ENCODE results near the gene OR2AK2. TPM values are rescaled to one million over a fixed set of nuclear protein-coding genes. Genes with fewer than 3 reads are reported as not detected.

OR2AK2 gene
- not detected in 2 replicates for total RNA-seq

DNA sequence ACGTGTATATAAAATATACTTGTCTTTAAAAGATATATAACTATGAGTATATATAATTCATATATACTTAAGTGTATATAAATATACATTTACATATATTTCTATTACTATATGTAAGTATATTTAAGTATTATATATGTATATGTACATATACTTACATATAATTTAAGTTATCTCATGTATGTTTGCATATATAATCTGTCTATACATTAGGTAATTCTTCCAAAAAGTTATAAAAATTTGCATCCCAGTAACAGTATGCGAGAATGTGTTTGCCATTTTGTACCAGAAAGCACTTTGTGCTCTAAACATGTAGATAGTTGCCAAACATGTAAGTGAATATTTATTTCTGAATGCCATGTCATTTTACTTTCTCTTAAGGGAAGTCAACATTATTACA lies at the start of gene OR2AK2:
TSS of gene OR2AK2 (plus strand) at position 301 of the 400 bp plus-strand sequence. CDS start 144 bp downstream, outside the sequence.
- no peak within 1 kb of the TSS for H3K4me3 ChIP-seq (ENCODE audit: low read depth, low read length)
- TF ChIP-seq, protein P1, sequence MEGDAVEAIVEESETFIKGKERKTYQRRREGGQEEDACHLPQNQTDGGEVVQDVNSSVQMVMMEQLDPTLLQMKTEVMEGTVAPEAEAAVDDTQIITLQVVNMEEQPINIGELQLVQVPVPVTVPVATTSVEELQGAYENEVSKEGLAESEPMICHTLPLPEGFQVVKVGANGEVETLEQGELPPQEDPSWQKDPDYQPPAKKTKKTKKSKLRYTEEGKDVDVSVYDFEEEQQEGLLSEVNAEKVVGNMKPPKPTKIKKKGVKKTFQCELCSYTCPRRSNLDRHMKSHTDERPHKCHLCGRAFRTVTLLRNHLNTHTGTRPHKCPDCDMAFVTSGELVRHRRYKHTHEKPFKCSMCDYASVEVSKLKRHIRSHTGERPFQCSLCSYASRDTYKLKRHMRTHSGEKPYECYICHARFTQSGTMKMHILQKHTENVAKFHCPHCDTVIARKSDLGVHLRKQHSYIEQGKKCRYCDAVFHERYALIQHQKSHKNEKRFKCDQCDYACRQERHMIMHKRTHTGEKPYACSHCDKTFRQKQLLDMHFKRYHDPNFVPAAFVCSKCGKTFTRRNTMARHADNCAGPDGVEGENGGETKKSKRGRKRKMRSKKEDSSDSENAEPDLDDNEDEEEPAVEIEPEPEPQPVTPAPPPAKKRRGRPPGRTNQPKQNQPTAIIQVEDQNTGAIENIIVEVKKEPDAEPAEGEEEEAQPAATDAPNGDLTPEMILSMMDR (conservative IDR thresholded peaks at IDR 0.05; ENCODE audit: low read depth, low read length), result no peak
- DNase-seq (ENCODE audit: low read depth), result no peak

DNA sequence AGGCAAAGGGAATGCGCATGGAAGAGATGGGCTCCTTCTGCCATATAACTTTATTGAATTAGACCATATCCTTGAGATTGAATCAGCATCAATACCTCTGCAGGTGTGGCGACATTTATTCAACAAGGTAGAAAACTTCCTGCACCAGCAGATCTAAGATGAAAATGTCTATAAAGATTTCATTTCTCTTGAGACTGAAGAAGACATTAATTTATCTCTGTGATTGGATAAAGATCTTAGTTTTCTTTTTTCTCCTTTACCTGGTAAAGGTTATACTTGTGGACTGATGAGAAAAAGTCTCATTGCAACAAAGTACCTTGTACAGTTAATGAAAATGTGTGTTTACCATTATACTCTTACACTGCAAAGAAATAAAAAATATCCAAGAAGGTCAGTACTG lies 45.1 kb upstream of the OR2AK2 start, which contains the start of gene OR2T8:
TSS of gene OR2T8 (plus strand) at position 301 of the 400 bp plus-strand sequence. CDS start 766 bp downstream, outside the sequence.
- H3K4me3 ChIP-seq (ENCODE audit: low read depth, low read length), result no peak within 1 kb of the TSS
- TF ChIP-seq, protein P1 (conservative IDR thresholded peaks at IDR 0.05; ENCODE audit: low read depth, low read length), result no peak

DNA sequence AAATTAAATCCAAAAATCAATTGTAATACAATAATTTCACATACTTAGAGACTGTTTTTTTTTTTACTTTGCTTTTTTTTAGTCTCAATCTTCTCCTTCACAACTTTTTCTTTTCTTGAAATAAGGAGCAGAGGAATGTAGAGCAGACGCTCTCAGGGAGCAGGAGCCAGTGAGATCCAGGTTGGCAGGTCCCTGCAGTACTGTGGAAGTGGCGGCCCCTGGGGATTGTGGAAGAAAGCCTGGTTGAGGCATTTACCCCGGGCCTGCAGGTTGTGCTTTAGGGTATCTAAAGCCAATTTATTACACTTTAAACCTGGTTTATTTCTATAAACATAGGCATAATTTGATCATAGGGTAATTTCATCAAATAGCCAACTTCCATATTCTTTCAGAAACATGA lies 41.1 kb upstream of the OR2AK2 start:
- TF ChIP-seq, protein P1 (conservative IDR thresholded peaks at IDR 0.05; ENCODE audit: low read depth, low read length), result no peak
- H3K4me3 ChIP-seq (ENCODE audit: low read depth, low read length), result no peak overlapping the region
- DNase-seq (ENCODE audit: low read depth), result no peak

More for the DNA sequence above, 45.1 kb upstream of the OR2AK2 start, which contains the start of gene OR2T8:
- DNase-seq (ENCODE audit: low read depth), result no peak

DNA sequence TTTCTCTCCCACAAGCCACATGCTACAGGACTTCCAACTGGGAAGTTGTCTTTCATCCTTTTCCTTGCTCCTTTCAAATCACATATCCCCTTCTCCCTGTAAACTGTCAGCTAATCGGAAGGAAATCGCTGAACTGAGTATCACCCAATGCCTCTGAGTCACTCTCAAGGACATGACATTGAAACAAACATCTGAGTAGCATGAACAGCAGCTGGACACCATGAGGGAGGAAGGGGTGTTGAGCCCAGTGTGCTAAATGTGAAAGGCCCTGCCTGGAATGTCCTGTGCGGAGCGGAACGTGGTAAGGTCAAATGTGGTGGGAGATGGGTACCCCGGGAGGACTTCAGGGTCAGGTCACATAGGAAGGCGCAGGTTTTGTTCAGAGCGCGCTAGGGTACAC lies 40.2 kb upstream of the OR2AK2 start, which contains the start of gene OR2AJ1:
TSS of gene OR2AJ1 (plus strand) at position 22 of the 400 bp plus-strand sequence. CDS start 8,880 bp downstream, outside the sequence.
- no peak for DNase-seq (ENCODE audit: low read depth)
- H3K4me3 ChIP-seq (ENCODE audit: low read depth, low read length), result no peak within 1 kb of the TSS
- TF ChIP-seq, protein P1 (conservative IDR thresholded peaks at IDR 0.05; ENCODE audit: low read depth, low read length), result no peak

DNA sequence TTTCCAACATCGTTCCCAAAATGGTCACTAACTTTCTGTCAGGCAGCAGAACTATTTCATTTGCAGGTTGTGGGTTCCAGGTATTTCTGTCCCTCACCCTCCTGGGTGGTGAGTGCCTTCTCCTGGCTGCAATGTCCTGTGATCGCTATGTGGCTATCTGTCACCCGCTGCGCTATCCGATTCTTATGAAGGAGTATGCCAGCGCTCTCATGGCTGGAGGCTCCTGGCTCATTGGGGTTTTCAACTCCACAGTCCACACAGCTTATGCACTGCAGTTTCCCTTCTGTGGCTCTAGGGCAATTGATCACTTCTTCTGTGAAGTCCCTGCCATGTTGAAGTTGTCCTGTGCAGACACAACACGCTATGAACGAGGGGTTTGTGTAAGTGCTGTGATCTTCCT lies 31.0 kb upstream of the OR2AK2 start:
- TF ChIP-seq, protein P1 (conservative IDR thresholded peaks at IDR 0.05; ENCODE audit: low read depth, low read length), result no peak
- no peak for DNase-seq (ENCODE audit: low read depth)
- H3K4me3 ChIP-seq (ENCODE audit: low read depth, low read length), result no peak overlapping the region

DNA sequence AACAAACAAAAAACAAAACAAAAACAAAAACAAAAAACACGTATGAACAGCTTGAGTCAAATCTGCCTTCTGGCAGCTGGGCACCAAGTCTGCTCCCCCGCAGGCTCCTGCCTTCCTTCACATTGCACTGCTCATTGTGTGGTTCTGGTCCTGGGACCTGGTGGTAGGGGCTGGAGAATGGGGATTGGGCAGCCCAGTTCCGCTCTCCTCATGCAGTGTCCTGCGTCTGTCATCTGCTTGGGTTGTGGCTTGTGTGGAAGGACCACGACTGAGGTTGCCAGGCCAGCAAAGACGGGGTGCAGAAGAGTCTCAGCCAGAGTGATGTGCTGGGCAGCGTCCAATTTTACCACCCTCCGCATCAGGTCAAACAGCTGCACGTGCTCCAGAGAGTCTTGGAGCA lies 29.3 kb upstream of the OR2AK2 start:
- no peak overlapping the region for H3K4me3 ChIP-seq (ENCODE audit: low read depth, low read length)
- TF ChIP-seq, protein P1 (conservative IDR thresholded peaks at IDR 0.05; ENCODE audit: low read depth, low read length), result no peak
- no peak for DNase-seq (ENCODE audit: low read depth)

DNA sequence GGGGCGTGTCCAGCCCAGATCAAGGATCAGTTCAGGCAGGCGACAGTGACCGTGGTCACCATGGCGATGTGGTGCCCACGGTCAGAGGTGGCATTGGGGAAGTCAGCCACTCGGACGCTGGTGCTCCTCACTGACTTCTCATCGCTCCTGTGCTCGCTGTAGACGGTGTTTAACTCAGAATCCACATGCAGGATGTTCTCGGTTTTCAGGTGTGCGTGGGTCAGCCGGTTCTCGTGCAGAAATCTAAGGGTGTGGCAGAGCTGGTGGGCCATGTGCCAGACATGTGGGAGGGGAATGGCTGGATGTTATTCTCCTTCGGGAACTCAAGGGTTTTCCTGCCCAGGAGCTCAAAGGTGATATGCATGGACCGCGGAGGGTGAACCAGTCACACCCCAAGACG lies 28.6 kb upstream of the OR2AK2 start:
- H3K4me3 ChIP-seq (ENCODE audit: low read depth, low read length), result no peak overlapping the region
- TF ChIP-seq, protein P1 (conservative IDR thresholded peaks at IDR 0.05; ENCODE audit: low read depth, low read length), result no peak
- no peak for DNase-seq (ENCODE audit: low read depth)

All from epithelial cell of proximal tubule (primary cell).